Stimulated activated CD4-positive, alpha-beta T cell treated with anti-CD3 and anti-CD28 coated beads, Interleukin-4, amount 100 ng/mL, for 1 hour (primary cell): Measurements from ENCODE around the gene PKD2.
"Not testable (repeated sequence)": the region's sequence is repeated elsewhere in the genome, so short reads cannot be mapped to it uniquely, and the experiment has no call there.

Experiments
- DNase-seq: peaks from one replicate; pipeline ENCODE4 v3.0.0-alpha.2; 2020

Gene PKD2

GRCh38 chr4:87989765-87990164, 17.7 kb upstream of the PKD2 start:
- no peak for DNase-seq

- no peak for DNase-seq
These were observed 12.0 kb upstream of the PKD2 start for GRCh38 chr4:87995435-87995834.

DNA sequence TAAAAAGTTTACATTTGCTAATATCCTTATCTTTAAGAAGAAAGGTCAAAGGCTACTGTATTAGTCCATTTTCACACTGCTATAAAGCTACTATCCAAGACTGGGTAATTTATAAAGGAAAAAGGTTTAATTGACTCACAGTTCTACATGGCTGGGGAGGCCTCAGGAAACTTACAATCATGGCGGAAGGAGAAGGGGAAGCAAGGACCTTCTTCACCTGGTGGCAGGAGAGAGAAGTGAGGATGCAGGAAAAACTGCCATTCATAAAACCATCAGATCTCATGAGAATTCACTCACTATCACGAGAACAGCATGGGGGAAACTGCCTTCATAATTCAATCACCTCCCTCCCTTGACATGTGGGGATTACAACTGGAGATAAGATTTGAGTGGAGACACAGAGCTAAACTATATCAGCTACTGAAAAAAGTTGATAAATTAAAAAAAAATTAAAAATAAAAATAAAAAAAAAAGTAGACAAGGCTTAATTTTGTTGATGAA, 8.2 kb upstream of the PKD2 start:
- DNase-seq: not testable (repeated sequence)

- DNase-seq: no peak
These were observed 5.6 kb upstream of the PKD2 start for GRCh38 chr4:88001871-88002270.

GRCh38 chr4:88002786-88003185, 4.6 kb upstream of the PKD2 start:
- no peak for DNase-seq

DNA sequence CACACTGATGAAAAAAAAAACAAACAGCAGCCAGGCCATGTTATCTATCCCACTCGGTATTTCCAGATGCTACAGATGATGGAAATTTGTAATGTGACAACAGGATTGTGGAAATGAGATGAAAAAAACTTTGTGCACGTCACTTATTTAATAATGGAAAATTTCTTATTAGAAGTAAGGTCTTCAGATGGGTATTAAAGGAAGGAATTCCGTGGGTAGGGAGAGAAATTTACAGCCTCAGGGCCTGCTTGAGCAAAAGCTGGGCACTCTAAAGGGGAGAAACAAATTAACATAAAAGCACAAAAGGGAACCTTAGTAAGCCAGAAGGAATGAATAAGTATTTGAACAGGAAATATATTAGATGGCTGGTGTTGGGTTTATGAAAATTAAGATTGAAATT, 4.2 kb upstream of the PKD2 start:
- DNase-seq: no peak

- no peak for DNase-seq
These were observed 2.4 kb upstream of the PKD2 start for GRCh38 chr4:88005076-88005475.

DNA sequence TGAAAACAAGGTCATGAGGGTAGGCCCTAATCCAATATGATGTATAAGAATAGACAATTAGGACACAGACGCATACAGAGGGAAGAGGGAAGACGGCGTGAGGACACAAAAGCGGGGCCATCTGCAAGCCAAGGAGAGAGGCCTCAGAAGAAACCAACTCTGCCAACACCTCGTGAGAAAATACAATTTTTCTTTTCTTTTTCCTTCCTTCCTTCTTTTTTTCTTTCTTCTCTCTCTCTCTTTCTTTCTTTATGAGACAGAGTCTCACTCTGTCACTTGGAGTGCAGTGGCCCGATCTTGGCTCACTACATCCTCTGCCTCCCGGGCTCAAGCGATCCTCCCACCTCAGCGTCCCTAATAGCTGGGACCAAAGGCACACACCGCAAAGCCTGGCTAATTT, 1.5 kb upstream of the PKD2 start:
- DNase-seq: no peak

DNA sequence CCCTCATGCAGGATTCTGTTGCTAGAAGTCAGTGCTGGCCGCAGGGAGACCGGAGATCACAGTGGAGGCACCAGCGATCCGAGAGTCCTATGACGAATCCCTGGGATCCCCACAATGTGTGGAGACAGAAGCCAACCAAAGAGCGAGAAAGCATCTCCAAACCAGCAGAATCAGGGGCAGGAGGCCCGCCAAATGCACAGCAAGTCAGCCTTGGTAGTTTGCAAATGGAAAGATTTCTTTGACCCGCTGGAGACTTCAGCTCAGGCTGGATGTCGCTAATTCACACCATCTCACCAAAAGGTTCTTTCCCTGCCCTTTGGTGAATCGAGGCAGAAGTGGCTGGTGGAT, 505 bp upstream of the PKD2 start:
- no peak for DNase-seq

DNA sequence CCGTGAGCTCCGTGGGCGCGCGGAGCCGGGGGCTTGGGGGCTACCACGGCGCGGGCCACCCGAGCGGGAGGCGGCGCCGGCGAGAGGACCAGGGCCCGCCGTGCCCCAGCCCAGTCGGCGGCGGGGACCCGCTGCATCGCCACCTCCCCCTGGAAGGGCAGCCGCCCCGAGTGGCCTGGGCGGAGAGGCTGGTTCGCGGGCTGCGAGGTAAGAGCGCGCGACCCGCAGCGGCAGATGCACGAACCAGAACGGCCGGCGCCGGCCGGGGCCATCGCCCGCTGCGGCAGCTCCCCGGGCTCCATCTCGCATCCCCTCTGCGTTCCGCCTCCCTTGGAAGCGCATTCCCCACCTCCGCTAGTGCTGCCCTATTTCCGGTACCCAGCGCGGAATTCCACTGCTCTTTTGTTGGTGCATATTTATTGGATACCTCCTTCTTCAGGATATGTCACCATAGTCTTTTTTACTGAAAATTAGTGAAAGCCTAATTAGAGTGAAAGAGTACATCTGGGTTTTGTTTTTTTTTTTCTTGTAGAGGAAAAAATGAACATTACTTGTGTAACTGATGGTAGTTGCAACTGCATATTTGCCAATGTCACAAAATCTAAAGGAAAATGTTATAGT, 797 bp downstream of the PKD2 start:
- DNase-seq: peak; percentile 21

- no peak for DNase-seq
These were observed 1.3 kb downstream of the PKD2 start for GRCh38 chr4:88008743-88009171.

DNA sequence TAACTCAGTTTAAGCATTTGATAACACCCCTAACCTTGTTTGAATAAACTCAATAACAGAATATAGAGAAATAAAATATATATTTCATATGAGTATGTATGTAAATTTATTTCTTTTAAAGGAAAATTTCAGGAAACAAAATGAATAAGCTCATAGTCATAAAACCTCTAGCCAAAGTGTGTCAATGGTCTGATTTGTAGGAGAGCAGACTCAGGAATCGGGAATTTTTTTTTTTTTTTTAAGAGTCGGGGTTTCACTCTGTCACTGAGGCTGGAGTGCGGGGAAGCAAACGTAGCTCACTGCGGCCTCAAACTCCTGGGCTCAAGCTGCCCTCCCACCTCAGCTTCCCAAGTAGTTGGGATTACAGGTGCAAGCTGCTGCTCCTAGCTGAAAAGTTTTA, 2.4 kb downstream of the PKD2 start:
- no peak for DNase-seq

- no peak for DNase-seq
These were observed 3.5 kb downstream of the PKD2 start for GRCh38 chr4:88010966-88011365.

- no peak for DNase-seq
These were observed 5.2 kb downstream of the PKD2 start for GRCh38 chr4:88012647-88013046.

DNA sequence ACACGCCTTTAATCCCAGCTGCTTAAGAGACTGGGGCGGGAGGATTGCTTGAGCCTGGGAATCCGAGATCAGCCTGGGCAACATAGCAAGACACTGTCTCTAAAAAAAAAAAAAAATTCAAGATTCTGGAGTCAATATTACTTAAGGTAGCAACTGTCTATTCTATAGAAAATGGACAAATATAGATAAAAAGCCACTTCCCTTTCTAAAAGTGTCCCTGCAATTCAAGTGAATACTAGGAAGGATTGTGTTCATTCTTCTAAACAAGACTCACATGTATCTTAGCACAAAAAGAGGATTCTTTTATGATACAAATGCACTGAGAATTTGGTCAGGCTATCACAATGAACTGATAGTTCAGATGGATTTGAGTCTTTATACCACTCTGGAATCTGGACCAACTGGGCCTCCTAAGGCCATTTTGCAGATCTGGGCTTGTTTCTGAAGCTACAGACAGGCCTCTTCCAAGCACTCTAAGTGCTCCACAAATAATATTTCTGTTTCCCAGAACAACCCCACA, 7.0 kb downstream of the PKD2 start:
- DNase-seq: no peak

- DNase-seq: no peak
These were observed 8.3 kb downstream of the PKD2 start for GRCh38 chr4:88015659-88016295.

GRCh38 chr4:88017516-88018297, 10.3 kb downstream of the PKD2 start:
- DNase-seq: no peak

DNA sequence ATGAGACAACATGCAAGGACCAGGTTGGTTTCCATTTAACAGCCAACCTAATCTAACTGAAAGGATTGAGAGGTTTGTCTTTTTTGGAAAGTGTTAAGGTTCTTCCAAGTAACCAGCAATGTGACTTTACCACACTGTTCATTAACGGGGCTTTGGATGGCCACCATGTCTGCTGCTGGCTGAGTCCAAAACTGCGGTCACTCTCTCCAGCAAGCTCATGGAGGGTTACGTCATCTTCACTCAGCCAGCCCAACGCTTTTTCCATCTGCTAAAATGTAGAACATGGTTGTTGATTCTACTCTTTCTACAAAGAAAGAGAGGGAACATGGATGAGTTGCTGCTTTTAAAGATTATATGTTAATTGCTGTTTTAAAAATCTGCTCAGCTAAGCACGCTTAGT, 11.0 kb downstream of the PKD2 start:
- DNase-seq: no peak

- no peak for DNase-seq
These were observed 14.4 kb downstream of the PKD2 start for GRCh38 chr4:88021824-88022223.

DNA sequence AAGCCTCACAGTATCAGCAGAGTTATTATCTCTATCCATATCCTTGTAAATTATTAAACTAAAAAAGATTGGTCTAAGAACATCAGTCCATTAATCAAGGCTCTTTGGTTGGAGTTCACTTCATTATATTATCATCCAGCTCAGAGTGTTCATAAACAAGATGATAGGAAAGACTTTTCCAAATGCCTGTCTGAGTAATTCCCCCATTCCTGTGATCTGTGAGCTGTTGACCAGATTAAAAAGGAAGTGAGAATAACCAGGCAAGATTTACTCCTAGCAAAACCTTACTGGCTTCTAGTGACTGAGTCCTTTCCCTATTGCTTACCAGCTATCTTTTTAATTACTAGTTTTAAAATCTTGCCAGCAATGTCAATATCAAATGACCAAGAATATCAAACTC, 14.9 kb downstream of the PKD2 start:
- DNase-seq: no peak

- not testable (repeated sequence) for DNase-seq
These were observed 18.6 kb downstream of the PKD2 start for GRCh38 chr4:88025868-88026661.

DNA sequence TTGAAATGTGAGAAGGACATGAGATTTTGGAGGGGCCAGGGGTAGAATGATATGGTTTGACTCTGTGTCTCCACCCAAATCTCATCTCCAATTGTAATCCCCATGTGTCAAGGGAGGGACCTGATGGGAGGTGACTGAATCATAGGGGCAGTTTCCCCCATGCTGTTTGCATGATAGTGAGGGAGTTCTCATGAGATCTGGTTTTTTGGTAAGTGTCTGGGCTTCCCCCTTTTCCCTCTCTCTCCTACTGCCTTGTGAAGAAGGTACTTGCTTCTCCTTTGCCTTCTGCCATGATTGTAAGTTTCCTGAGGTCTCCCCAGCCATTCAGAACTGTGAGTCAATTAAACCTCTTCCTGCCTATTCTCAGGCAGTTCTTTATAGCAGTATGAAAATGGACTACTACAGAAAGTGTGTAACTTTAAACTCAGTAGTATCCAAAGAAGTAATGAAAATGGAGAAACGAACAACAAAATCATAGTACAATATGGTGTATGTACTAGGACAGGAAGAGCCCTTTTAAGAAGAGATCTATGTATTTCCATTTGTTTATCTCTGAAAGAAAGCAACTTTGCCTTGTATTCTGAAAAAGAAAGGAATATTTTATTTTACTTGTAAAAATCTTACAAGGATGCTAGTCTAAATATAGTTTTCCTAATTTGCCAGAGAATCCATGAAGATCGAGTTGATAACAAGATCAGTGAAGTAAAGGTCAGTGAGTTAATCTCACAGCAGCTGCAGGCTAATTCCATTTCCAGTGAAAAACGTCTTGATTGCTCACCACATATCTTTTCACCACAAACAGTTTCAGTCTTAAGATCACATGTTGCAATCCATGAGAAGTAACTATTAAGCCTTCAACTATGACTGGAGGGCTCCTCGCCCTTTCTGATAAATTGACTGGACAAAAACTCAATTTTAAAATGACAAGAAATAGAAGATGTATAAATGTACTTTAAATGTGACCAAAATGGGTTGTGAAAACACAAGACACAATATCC, 20.5 kb downstream of the PKD2 start:
- no peak for DNase-seq
